RPMI8226 (cell line): ENCODE data around the gene SYT14.

Source experiments
- DNase-seq: peaks from one replicate; pipeline ENCODE4 v3.0.0-alpha.2; 2015

SYT14 gene

GRCh38 chr1:210217482-210217881 lies 279.5 kb downstream of the SYT14 start:
- no peak for DNase-seq

- DNase-seq, result no peak
Measured at GRCh38 chr1:210218047-210218446, 280.0 kb downstream of the SYT14 start.
